D721Med (cell line): ENCODE data around the gene EQTN.

Source experiments
- DNase-seq: peaks from one replicate; pipeline ENCODE4 v3.0.0; 2011; ENCODE audit warnings: low spot score; ENCODE audit not compliant: insufficient read length
- FAIRE-seq: peaks from 2 replicates; lab custom pipeline; 2011; peaks lifted over from hg19 to GRCh38; lab: Jason Lieb, UNC
- CTCF ChIP-seq: IDR thresholded peaks from 2 replicates; pipeline ENCODE4 v1.5.1; 2012; ENCODE audit warnings: mild to moderate bottlenecking, control low read depth; ENCODE audit not compliant: insufficient read depth; ENCODE audit errors: missing control alignments

Gene EQTN

GRCh38 chr9:27297050-27297449 is at the start of gene EQTN:
EQTN (minus strand) TSS chr9:27297150; CDS start chr9:27297055, 95 bp downstream.
- TF ChIP-seq CTCF: no peak
- FAIRE-seq (no peak), DNase-seq (no peak)

GRCh38 chr9:27344776-27345175 is 47.8 kb upstream of the EQTN start:
- TF ChIP-seq CTCF: no peak
- FAIRE-seq (no peak), DNase-seq (no peak)

- DNase-seq: no peak
- FAIRE-seq: no peak
- no peak for TF ChIP-seq CTCF
These were observed 44.8 kb upstream of the EQTN start for GRCh38 chr9:27341545-27342294.

GRCh38 chr9:27340961-27341511 is 44.1 kb upstream of the EQTN start:
- no peak for FAIRE-seq
- TF ChIP-seq CTCF: no peak

GRCh38 chr9:27340285-27340674 is 43.3 kb upstream of the EQTN start:
- FAIRE-seq (no peak), DNase-seq (no peak)
- TF ChIP-seq CTCF: no peak

More at GRCh38 chr9:27340961-27341511, 44.1 kb upstream of the EQTN start:
- DNase-seq: no peak

- FAIRE-seq (no peak), DNase-seq (no peak)
- TF ChIP-seq CTCF: no peak
These were observed 42.8 kb upstream of the EQTN start for GRCh38 chr9:27339661-27340284.

- TF ChIP-seq CTCF: no peak
- DNase-seq: no peak
- FAIRE-seq: no peak
These were observed 41.6 kb upstream of the EQTN start for GRCh38 chr9:27338527-27338903.
